GM19468 (cell line): Measurements from ENCODE around the gene NTPCR.

Experiments
- ATAC-seq: cut with Tn5 transposase; IDR thresholded peaks from one replicate; pipeline ENCODE4 v1.9.1; 2021; ENCODE audit warnings: mild to moderate bottlenecking, moderate library complexity, moderate number of reproducible peaks; ENCODE audit not compliant: unreplicated experiment; ENCODE audit errors: extremely low read depth

Gene NTPCR

DNA sequence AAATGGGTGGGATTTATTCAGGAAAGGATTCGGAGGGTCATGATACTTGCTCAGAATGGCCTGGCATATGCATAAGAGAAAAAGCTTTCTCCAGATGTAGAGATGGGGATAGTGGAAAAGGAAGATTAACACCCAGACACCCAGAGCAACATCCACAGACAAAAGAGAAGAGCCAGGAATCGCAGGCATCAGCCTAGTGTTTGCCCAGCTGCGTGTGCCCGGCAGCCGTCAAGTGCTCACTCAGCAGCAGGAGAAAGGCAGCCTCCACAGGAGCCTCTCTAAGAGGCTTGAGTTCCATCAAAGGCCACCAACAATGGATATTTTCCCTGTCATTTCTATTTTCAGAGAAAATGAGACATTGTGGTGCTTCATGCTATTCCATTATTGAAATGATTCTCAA lies 54.7 kb downstream of the NTPCR start:
- no peak for ATAC-seq

DNA sequence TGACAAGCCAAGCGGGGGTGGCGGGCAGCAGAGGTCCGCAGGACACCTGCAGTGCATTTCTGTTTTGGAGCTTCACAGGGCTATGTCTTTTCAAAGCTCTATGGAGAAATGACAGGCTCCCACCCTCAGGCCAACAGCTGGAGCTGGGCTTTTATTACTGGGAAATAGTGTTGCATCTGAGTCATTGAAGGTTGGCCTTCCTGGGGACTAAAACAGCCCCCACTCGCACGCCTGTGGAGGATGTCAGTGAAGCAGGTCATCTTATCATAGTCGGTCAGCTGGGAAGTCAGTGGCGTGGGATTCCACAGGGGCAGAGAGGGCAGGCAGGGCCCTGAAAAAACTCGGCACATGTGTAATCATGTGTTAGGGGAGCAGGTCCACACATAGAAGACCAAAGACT lies 55.3 kb downstream of the NTPCR start:
- no peak for ATAC-seq

DNA sequence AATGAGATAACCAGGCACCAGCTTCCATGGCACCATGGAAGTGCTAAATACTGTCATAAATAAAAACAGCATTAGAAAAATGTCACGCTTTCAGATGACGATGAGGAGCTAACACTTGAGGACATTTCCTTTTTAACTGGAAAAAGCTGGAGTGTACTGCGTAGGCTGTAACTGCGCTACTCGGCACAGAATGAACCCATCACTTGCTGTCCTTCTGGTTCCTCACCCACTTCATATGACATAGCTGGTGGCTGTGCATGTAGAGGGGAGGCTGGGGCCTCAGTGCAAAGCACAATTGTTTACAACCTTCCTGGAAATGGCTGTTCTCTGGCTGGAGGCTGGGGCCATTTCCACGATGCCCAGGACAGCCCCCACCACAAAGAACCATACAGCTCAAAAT lies 55.7 kb downstream of the NTPCR start:
- ATAC-seq: no peak

DNA sequence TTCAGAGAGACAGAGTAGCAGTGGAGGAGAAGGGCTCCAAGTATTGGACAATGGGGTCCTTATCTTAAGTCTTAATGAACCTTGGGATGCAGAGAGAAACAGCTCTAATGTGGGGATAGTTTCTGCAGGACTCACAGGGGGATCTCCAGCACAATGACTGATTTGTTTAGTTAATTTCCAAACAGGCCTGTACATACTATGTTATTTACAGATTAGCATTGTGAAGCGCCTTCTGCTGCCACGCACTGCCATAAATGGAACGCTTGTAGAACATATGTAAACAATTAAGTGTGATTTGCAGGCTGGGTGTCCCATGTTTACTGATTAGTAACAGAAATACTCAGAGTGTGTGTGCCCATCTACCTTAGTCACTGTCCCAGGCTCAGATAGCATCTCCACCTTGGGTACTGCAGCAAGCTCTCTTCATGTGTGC lies 56.1 kb downstream of the NTPCR start:
- no peak for ATAC-seq

DNA sequence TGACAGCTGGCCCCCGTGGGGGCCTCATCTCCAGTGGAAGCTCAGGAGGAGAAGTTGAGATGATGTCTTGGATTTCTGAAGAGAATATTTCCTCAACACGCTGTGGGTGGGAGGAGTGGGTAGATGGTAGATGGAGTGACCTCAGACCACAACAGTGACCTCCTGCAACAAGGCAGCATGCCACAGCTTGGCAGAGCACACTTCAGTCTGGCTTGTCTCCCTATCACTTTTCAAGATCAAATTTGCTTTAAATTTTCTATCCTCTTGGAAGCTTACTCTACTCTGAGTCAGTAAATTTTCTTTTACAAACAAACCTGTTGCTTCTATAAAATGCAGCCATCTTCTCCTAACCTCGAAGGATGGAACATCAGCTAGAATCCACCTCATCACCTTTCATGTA lies 59.7 kb downstream of the NTPCR start:
- ATAC-seq: no peak

DNA sequence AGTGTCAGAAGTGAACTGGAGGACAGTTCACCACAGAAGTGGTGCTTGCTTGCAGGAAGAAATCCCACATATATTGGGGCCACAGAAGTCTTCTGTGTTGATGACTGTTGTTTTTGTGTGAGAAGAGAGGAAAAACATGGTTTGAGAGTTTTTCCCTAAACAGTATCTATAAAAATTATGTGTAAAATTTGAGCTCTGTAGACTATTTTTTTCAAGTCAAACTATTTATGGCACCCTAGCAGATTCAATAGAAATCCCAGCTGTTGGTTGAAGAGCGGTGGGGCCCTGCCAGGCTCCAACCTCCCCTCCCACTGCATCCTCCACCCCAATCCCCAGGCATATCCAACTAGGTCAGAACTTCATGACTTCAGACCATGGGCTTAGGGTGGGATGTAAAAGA lies 61.6 kb downstream of the NTPCR start:
- ATAC-seq: no peak

DNA sequence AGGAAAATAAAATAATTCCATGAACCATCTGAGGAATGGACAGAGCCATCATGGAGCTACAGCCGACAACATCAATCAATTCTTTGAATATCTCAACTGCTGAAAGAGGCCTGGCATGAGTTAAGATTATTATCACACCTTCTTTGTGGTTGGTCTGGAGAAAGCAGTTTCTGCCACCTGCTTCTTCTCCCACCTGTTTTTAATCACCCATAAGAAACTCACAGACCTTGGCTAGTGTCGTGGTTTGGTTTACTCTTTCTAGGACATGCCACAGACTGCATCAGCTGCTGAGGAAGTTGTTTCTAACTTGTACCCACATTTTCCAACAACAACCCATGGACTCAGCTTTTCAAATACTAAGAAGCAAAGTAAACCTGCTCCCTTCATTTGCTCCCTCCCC lies 65.6 kb downstream of the NTPCR start:
- peak; percentile 87 for ATAC-seq

DNA sequence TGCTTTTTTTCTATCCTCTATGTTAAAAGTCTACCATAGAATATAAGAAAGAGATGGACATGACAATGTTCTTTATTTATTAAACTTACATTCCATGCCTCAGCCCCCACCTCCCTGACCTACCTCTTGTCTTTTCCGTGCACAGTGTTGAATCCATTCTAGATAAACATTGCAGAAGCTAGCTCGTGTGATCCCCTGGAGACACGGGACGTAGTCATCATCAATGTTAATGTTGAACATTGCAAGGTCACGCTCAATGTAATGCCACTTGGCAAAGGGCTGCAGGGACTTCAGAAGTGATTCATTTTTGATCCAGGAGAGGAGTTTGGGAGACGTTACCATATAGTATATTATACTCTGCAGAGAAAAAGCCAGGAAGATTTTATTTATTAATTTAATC lies 66.4 kb downstream of the NTPCR start:
- ATAC-seq: no peak

DNA sequence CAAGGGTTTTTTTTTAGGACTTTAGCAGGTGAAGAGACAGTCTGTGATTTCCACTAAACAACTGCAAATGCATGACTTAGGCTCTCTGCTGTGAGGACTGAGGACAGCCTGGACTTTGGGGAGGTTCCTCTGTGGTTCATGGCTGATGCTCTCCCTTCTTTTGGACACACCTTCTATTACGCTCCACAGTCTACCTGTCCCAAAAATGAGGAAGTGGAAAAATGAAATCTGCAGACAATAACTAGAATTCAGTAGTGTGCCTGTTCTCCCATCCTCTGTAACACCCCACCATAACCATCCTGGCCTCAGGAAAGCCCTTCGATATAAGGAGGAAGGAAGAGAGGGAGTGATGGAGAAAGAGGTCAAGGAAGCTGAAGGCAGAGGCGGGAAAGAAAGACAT lies 68.7 kb downstream of the NTPCR start:
- no peak for ATAC-seq

DNA sequence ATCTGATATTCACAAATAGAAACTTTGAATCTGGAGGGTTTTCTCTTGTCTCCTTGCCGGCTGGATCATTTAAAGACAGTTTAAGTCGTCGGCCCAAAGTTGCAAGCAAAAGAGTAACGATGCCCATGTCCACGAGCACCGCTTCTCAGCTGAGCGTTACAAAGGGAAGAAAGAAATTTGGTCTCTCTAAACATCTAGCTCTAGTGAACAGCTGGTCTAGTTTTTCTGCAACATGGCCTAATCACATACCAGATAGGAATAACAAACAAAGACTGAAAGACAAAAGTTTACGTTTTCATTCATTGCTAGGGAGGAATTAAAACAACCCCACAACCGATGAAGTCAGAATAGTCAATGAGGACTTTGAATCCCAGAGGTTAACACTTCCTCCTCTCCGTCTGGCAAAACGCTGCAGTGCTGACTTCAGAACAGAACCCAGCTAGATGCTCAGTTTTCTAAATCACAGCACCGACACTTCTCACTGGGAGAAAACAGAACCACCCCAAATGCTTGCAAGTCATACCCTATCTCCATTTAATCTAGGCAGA lies 69.4 kb downstream of the NTPCR start:
- ATAC-seq: no peak

DNA sequence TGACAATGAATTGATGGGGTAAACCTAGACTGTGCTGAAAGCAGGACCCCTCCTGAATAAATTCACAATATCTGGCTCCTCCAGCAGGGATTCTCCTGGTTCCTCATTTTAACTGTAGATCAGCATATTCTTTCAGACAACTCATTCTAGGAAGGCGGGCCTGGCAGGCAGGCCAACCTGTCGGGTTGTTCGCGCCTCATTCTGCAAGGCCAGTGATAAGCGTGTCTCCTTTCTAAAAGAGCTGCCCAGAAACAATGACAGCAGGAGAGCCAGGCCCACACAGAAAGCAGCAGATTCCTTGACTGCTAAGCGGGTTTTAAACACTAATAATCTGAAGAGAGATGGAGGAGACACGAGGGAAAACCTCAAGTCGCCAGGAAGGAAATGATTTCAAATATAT lies 70.0 kb downstream of the NTPCR start:
- ATAC-seq: no peak

DNA sequence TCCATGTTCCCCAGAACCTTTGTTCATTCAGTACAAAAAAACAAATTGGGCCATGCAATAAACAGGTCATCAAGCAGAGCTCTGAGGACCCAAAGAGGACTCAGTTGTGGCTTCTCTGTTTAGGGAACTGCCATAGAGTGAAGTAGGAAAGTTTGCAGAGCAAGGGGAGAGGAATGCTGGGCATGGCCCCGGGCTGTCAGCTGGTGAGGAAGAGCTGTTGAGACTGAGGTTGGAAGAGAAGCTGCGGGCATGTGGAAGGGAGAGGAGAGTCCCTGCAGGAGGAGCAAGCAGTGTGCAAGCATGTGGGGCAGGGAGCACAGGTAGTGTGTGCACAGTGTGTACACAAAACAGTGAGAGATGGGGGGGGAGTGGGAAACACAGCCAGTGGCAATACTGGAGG lies 71.8 kb downstream of the NTPCR start:
- ATAC-seq: no peak

DNA sequence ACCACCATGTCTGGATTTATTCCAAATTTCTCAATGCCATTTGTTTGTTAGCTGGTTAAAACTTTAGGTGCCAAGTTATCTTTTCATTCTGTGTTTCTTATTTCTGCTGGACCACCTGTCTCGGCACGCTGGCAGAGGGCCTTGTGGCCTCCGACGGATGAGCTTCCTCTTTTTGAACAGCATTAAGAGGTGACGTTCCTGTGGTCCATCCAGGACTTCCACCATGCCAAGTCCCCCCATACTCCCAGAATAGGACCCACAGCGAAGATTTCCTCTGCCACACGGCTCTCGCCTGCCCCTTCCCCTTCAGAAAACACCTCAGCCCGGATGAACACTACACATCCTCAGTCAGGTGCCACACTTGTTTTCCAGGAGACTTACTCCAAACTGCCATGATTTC lies 73.8 kb downstream of the NTPCR start:
- ATAC-seq: no peak

DNA sequence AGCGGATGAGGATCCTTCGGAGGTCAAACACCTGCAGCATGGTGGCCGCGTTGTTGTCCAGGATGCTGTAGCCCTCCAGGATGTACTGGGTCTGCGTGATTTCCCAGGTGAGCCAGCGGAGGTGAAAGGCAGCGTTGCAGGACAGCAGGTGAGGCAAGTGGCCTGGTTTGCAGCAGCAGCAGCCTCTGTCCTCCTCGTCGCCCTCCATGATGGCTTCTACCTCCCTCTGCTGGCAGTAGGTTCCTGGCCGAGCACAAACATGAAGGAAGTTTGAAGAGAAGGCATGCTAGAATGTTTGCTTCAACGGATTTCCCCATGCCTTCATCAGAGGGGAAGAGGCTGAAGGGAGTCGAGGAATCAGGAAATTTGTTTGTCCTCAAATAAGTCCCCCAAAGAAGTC lies 74.7 kb downstream of the NTPCR start:
- ATAC-seq: no peak

DNA sequence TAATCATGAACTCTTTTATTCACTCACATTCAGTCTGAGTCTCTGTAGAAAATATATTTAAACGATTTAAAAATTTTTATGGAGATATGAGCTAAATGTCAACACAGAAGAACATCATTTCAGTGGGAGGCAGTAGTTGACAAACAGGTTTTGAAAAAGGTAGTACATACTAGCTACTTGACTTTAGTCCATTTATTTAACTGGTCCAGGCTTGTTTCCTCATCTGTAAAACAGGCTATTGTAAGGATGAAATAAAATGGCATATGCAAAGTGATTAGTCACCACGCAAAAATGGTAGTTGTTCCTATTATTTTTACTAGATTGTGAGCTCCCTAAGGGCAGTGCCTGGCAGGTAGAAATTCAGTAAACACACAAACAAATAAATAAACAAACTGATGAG lies 75.2 kb downstream of the NTPCR start:
- no peak for ATAC-seq

DNA sequence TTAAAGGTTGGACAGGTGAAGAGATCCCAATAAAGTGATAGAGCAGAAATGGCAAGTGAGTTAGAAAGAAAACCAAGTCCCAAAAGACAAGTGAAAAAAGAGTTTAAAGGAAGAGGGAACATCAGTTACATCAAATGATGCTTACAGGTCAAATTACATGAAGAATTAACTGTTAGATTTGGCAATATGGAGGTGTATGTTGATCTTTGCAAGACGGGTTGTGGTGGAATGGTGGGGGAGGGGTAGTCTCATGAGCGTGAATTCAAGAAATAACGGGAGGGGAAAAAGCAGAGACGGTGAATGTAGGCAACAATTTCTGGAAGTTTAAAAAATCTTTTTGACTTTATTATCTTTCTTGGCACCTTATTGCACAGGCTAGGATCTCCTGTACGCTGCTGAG lies 76.6 kb downstream of the NTPCR start:
- ATAC-seq: no peak

DNA sequence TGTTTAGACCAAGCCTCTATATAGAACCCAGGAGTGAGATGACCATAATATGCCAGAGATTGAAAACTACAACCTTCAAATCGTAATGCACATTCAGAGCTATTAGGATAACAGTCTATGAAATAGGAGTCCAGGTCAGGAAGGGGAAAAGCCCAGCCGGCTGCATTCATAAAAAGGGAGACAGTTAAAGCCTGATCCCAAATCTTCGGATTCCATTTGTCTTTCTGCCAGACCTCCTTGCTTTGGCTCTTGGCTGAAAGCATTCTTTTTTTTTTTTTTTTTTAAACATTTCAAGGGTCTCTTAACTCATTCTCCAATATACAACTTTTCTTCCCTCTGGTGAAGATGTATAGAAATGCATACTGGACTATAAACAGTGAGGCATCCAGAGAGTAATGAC lies 81.1 kb downstream of the NTPCR start:
- ATAC-seq: no peak

DNA sequence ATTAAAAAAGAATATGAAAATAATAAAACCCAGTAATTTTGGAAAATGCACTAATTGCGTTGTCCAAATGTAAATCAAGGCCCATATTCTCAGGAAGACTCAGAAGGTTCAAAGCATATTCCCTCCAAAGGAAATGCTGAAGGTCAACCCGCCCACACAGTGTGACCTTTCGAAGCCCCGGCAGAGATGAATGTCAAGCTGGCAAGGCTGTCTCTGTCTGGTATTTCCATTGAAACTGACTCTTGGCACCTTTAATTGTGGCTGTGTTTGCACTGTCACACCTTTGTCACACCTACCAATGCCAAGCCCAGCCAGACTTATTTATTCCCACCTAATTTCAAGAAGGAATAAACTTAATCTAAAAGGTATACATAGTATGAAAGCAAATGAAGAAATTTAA lies 82.5 kb downstream of the NTPCR start:
- no peak for ATAC-seq

DNA sequence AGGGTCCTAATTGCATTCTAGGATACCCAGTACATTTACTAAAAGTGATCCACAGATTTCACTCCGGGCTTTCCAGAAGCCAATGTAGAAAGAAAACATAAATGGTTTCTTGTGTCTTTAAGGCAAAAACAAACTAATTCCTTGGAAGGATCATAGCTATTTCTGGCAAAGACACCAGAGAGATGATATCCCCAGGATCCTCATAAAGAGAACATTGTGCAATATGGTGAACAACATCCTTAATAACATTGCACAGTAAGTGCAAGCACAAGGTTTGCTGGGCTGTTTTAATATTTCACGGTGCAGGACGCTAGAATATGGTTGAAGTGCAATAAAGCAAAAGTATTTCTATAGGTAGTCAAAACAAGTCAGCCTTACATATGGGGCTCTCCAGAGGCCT lies 83.0 kb downstream of the NTPCR start:
- no peak for ATAC-seq
